MM.1S (cell line): ENCODE measurements around the gene PCNT.

Source experiments
- CTCF ChIP-seq: fragments of 300-600 bp; sonication (generic); IDR thresholded peaks from 2 replicates; pipeline ENCODE4 v1.5.1; 2016; ENCODE audit warnings: antibody characterized with exemption, low read length, mixed read lengths
- EZH2 ChIP-seq: fragments of 300-600 bp; sonication (generic); optimal IDR thresholded peaks from 2 replicates; pipeline ENCODE3; 2017; ENCODE audit warnings: low read depth, mild to moderate bottlenecking, antibody characterized with exemption, low read length, mixed read lengths

- TF ChIP-seq CTCF (no peak), EZH2 (no peak)
Observed at GRCh38 chr21:46428987-46429710, 105.2 kb downstream of the PCNT start.
